GM12873 (cell line): ENCODE data around the gene RAB23.

Source experiments
- TF ChIP-seq, protein P1 (sequence below): IDR thresholded peaks from 2 replicates; pipeline ENCODE4 v1.5.1; 2012; ENCODE audit warnings: low read depth, mild to moderate bottlenecking, moderate library complexity, low read length, control low read depth; ENCODE audit not compliant: insufficient read depth; ENCODE audit errors: missing control alignments

Gene RAB23

DNA sequence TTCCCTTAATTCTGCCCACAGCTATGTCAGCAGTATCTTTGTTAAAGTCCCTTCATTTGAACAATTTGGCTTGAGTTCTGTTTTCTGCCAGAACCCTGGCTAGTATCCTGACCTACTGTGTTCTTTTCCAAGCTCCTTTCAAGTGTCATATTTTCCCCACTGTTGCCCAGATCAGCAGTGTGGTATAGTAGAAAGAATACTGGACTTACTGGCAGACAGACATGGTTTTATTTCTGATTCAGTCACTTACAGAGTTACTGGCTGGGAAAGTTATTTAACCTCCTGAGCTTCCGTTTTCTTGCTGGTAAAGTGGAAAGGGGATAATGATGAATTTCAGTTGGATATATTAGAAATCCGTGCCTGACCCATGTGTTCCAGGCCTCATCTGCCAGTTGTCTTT lies 39.8 kb upstream of the RAB23 start:
- TF ChIP-seq, protein P1, sequence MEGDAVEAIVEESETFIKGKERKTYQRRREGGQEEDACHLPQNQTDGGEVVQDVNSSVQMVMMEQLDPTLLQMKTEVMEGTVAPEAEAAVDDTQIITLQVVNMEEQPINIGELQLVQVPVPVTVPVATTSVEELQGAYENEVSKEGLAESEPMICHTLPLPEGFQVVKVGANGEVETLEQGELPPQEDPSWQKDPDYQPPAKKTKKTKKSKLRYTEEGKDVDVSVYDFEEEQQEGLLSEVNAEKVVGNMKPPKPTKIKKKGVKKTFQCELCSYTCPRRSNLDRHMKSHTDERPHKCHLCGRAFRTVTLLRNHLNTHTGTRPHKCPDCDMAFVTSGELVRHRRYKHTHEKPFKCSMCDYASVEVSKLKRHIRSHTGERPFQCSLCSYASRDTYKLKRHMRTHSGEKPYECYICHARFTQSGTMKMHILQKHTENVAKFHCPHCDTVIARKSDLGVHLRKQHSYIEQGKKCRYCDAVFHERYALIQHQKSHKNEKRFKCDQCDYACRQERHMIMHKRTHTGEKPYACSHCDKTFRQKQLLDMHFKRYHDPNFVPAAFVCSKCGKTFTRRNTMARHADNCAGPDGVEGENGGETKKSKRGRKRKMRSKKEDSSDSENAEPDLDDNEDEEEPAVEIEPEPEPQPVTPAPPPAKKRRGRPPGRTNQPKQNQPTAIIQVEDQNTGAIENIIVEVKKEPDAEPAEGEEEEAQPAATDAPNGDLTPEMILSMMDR = no peak

DNA sequence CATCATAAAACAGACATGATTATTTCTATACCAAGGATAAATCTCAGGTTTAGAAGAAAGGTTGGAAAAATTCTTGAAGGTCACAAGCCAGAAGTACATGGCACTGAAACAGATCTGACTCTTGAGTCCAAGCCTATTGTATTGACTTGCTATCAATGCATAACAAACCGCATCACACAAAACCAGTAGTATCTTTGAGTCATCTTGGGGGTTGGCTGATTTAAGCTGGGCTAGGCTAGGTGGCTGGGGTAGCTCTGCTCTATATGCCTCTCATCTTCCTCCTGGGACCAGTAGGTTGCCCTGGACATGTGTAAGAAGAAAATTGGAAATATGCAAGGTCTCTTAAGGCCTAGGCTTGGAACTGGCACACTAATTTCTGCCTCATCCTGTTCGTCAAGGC lies 37.0 kb upstream of the RAB23 start:
- TF ChIP-seq, protein P1 = no peak

DNA sequence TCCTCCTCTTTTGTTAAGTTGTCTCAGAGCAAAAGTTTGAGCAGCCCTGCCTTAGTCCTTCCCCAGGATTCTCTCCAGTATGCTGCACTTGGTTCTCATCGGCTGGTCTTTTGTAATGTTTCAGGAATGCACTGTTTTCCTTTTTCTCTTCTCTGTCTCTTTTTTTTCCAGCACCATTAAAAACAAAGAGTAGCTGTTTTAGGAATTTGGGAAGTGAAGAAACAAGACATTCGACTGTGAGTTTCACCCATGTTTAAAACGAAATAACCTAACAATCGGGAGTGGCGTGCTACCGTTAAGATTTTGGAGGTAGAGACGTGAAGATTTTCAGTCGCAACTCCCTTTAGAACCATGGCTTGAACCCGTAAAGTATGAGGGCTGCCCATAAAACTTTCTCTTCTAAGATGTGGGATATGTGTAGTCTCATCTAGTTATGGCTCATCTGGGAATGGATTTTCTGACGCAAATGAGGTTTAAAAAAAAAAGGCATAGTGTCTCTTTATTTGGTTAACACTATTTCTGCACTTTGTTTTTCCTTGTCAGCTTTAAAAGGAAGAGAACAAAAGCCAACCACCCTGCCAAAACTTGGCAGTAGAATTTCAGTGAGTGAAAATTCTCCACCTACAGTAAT lies 35.9 kb upstream of the RAB23 start:
- TF ChIP-seq, protein P1 = no peak

DNA sequence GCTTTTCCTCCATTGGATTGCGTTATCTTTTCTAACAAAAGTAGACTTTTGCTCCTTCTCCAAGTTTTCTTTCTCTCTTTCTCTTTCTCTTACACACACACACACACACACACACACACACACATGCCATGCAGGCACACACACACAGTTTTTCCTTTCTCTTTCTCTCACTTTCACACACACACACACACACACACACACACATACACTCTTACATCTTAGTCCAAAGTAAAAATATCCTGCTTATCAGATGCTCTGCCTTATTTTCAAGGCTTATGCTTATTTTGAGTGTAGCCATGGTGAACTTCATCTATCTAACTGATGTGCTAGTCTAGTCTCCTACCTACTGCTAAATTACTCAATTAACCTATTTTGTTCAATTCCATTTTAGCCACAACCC lies 34.4 kb upstream of the RAB23 start:
- TF ChIP-seq, protein P1 = no peak

DNA sequence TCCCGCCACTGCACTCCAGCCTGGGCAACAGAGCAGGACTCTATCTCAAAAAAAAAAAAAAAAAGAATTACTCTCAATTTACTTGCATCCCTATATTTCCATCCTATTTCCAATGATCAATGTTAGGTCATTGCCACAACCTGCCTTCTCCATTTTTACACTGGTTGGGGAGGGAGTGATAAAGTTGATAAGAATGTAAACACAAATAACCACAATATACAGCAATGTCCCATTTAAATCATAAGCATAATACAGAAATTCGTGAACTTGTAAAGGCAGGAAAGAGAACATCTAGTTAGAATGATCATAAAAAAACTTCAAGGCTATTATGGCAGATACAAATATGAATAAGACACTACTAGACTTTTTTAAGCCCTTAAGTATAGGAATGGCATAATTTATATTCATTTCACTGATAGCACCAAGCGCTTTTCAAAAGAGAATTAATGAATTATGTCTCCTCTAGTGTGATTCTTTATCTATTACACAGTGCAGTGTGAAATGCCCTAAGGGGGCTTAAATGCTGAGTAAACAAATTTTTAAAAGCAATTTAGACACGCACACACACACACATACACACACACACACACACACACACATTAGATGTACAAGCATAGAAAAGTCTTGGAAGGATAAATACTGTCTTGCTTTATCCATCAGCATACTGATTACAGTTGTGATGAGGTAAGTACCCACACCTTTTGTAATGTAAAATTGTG lies 33.5 kb upstream of the RAB23 start:
- TF ChIP-seq, protein P1 = no peak

DNA sequence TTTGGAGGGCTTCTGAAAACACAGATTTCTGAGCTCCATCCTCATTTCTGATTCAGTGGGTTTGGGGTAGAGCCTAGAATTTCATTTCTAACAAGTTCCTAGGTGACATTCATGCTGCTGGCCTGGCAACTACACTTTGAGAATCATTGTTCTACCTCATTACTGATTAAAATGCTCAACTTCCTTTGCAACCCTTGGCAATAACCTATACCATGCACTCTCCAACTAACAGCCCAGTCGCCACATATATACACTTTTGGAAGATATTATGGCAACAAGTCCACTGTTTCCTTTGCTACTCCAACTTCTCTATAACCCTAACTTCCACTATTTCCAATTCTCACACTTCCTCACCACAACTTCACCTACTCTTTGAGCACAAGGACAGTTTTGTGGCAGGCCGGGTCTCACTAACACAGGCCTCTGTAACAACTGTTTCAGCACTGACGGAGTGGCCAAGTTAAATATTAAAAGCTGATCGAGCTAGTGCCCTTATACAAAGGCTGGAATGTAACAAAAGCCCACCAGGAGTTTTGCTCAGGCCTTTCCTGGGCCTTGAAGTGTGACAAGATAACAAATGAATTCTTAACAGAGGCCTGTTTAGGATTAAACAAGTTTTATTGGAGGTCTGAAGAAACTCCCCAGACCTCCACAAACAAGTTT lies 32.1 kb upstream of the RAB23 start:
- TF ChIP-seq, protein P1 = no peak

DNA sequence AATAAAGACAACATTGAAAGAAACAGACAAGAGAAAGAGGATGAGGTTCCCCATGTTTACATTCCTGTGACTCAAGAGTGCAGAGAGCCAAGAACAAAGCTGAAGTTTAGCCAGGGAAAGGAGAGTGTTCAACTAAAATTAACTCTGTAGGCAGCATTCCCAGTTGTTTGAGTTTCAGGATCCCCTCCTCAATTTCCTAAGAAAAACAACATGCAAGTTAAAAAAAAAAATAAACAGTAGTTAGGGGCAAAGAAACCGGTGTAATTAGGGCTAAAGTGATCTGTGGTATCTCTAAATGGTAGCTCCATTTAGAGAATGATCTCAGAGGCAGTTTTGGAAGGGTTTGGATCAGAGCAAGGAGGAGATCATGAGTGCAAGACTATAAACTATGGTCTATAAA lies 30.9 kb upstream of the RAB23 start:
- TF ChIP-seq, protein P1 = no peak
